GM12801 (cell line): ENCODE measurements around the gene RRP15.

Source experiments
- CTCF ChIP-seq: IDR thresholded peaks from one replicate; pipeline ENCODE4 v1.5.1; 2011; ENCODE audit warnings: control low read depth; ENCODE audit not compliant: insufficient read length; ENCODE audit errors: extremely low read depth

Gene RRP15

DNA sequence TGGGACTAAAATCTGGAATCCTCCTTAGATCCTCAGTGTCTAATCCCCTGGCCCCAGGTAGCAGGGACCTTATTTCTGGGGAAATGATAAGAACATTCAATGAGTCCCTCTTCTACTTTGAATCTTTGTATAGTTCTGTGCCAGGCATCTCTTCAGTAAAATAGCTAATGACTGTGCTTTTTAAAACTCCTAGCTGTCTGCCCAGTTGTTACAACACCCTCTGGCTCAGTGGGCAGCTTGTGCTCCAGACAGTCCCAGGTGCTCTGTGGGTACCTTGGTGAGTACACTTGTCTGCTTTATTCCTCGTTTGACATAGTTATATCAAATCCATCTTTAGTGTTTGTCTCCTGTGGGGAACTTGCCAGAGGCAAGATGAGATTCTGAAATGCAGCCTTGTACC lies 78.0 kb downstream of the RRP15 start:
- TF ChIP-seq CTCF = no peak

GRCh38 chr1:218364028-218364710 lies 79.1 kb downstream of the RRP15 start:
- no peak for TF ChIP-seq CTCF

- TF ChIP-seq CTCF = no peak
Observed at GRCh38 chr1:218365226-218365999, 80.3 kb downstream of the RRP15 start.

DNA sequence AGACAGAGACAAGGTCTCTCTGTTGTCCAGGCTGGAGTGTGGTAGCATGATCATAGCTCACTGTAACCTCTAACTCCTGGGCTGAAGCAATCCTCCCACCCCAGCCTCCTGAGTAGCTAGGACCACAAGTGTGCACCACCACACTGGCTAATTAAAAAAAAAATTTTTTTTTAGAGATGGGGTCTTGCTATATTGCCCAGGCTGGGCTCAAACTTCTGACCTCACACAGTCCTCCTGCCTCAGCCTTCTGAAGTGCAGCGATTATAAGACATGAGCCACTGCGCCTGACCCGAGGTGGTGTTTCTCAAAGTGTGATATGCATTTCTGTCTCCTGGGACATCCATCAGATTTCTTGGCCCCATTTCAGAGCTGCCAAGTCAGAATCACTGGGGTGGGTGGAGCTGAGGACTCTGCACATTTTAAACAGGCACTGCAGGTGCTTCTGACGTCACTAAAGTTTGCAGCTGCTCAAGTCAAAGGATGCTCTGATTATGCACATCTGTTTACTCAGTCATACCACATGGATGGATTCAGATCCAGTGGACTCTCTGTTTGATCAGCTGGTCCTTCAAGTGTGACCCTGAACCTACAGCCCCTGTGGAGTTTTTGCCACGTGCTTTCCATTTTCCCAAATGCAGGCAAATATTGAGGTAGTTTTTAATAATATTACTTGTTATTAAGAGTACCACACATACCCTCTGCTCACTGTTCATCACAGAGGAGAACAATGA lies 81.4 kb downstream of the RRP15 start:
- TF ChIP-seq CTCF = no peak

GRCh38 chr1:218367118-218367517 lies 82.0 kb downstream of the RRP15 start:
- no peak for TF ChIP-seq CTCF

DNA sequence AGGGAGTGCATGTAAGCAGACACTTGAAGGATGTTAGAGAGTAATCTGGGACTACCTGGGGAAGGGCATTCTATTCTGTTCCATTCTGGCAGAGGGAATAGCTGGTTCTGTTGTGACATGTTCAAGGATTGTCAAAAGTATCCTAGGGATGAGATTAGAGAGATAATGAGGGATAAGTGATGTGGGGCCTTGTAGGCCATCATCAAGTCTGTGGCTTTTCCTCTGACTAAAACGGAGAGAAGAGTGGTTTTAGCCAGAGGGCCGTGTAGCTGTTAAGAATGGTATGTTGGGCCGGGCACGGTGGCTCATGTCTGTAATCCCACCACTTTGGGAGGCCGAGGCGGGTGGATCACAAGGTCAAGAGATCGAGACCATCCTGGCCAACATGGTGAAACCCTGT lies 83.6 kb downstream of the RRP15 start:
- no peak for TF ChIP-seq CTCF
